HG03439 (cell line): Measurements from ENCODE around the gene GLIPR1L1.
A peak's percentile ranks its signal among the peaks of the same experiment; 100 is the strongest.

Experiments used
- ATAC-seq: cut with Tn5 transposase; IDR thresholded peaks from one replicate; pipeline ENCODE4 v1.9.1; 2021; ENCODE audit warnings: mild to moderate bottlenecking, moderate library complexity; ENCODE audit not compliant: unreplicated experiment

GLIPR1L1 gene

DNA sequence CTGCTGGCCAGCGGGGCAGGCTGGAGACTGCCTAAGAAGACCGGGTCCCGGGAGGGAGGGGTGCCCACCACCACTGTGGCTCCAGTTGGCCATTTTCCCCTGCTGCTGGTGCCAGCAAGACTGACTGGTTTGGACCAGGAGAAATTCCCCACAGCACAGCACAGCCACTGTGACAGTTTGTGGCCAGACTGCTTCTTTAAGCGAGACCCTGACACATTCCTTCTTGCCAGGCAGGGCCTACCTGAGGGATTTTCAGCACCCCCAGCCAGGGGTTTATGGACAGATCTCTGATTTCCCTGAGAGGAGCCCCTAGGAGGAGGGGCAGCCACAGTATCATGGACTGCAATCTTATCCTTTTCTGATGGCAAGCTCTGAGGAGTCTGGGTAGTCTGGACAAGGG, 15.5 kb downstream of the GLIPR1L1 start:
- no peak for ATAC-seq

DNA sequence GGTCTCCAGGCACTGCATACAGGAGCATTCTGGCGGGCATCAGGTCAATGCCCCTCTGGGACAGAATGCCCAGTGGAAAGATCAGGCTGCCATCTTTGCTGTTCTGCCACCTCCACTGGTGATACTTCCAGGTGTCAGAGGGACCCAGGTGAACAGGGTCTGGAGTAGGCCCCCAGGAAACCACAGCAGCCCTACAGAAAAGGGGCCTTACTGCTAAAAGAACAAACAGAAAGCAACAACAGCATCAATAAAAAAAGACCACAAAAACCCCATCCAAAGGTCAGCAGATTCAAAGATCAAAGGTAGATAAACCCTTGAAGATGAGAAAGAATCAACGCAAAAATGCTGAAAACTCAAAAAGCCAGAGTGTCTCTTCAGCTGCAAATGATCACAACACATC, 15.9 kb downstream of the GLIPR1L1 start:
- ATAC-seq, result no peak

DNA sequence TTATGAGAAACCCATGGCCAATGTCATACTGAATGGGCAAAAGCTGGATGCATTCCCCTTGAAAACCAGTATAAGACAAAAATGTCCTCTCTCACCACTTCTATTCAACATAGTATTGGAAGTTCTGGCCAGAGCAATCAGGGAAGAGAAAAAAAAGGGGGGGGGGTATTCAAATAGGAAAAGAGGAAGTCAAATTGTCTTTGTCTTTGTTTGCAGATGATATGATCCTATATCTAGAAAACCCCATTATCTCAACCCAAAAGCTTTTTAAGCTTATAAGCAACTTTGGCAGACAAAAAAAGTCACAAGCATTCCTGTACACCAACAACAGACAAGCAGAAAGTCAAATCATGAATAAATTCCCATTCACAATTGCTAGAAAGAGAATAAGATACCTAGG, 19.5 kb downstream of the GLIPR1L1 start:
- ATAC-seq, result no peak

DNA sequence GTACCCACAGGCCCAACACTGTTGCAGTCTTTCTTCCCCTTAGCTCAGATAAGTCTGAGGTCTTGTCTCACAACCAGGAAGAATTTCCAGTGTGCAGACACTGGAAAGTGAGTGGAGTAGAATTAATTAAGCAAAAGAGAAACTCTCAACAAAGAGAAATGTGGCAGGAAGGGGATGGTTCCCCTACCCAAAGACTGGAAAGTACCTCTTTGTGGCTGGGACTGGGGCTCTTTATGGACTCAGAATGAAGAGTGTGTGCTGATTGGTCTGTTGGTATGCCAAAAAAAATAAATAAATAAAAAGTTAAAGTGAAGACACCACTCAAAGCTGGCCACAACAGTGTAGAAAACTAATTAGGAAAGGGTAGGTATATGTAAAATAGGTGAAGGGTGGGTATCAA, 26.4 kb downstream of the GLIPR1L1 start:
- ATAC-seq, result no peak

DNA sequence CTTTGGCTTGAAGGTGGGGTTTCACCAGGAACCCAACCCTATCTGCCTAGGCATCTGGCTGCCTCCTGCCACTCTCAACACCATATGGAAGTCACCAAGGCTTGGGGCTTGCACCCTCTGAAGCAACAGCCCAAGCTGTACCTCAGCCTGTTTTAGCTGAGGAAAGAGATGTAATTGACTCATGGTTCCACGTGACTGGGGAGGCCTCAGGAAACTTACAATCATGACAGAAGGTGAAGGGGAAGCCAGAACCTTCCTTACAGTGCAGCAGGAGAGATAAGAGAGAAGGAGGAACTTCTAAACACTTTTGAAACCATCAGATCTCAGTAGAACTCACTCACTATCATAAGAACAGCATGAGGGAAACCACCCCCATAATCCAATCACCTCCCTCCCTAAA, 26.9 kb downstream of the GLIPR1L1 start:
- no peak for ATAC-seq

DNA sequence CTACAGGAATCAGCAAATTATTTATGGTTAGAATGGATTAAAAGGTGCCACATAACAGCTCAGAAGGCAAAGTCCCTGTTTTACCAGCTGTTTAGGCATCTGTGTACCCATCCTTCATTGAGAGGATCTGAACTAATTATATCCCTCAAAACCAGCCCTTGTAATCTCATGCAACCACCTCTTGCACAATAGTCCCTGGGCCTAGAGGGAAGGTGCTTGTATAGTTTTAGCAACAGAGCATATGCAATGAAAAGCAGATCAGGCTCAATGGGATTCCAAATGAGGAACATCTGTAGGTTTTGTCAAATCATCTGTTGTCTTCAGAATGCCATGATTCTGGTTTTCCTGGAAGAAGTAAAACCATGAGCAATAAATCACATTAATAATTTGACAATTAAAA, 30.4 kb downstream of the GLIPR1L1 start:
- no peak for ATAC-seq

DNA sequence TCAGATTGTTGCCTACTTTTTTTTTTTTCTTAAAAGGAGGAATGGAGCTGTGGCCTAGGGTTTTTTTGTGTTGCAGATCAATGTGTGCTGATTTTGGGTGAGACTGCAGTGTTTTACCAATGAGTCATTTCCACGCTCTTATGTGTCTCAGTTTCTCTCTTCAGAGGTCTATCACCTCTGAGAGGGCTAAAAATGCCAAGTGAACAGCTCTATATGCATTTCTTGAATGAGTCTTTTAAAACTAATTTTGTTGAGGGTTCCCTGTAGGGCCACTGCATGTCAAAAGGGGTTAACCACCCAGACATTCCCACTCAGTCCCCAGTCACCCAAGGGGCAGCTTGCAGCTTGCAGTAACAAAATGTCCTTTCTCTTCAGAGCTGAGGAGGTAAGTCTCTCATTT, 32.2 kb downstream of the GLIPR1L1 start:
- ATAC-seq, result peak; percentile 77

DNA sequence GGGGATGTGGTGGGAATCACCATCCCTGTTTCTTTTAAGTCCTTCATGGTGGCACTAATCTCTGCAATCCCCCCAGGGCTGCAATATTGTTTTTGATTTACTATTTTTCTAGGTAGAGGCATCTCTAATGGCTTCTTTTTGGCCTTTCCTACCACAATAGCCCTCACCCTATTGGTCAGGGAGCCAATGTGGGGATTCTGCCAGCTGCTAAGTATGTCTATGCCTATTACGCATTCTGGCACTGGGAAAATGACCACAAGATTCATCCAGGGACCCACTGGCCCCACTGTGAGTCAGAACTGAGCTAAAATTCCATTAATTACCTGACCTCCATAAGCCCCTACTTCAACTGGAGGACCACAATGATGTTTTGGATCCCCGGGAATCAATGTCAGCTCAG, 40.5 kb downstream of the GLIPR1L1 start:
- ATAC-seq, result no peak

DNA sequence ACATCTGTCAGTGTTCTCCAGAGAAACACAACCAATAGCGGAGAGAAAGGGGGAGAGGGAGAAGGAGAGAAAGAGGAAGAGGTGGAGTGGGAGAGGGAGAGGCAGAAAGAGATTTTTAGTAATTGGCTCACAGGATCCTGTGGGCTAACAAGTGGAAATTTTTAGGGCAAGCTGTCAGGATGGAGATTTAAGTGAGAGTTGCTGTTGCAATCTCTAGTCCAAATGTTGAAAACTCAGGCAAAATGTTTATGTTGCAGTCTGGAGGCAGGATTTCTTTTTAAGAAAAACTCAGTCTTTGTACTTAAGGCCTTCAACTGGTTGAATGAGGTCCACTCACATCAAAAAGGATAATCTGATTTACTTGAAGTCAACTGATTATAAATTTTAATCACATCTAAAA, 43.9 kb downstream of the GLIPR1L1 start:
- no peak for ATAC-seq

DNA sequence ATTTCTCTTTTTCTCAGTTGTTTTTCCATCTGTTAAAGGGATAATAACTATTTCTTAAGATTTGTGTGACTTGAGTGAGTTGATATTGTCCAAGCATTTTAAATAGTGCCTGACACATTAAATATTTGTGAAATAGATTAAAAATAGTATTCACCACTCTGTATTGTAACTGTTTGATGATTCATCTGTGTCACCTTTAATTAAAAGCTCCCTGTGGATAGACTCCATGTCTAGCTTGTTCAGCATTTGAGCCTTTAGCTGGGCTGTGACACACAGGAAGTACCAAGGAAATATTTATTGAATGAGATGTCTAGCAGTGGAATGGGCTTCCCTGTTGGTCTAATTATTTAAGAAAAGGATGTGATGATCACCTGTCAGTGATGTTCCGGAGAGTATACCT, 54.6 kb downstream of the GLIPR1L1 start:
- no peak for ATAC-seq

DNA sequence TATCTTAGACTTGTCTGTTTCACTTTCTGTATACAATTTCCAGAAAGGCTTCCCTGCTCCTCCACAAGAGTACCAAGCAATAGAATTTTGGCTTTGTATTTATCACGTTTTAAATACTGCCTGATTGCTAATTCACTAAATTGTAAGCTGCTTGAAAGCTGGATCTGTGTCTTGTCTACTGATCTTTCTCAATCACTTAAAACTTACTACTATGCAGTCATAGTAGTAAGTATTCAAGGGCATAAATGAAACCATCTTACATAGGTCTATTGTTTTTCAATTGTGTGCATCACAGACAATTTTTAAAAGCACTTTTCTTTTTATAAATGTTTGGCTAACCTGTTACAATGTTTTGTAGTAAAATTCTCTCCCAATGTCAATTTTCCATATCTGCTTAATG, 55.2 kb downstream of the GLIPR1L1 start:
- ATAC-seq, result no peak

DNA sequence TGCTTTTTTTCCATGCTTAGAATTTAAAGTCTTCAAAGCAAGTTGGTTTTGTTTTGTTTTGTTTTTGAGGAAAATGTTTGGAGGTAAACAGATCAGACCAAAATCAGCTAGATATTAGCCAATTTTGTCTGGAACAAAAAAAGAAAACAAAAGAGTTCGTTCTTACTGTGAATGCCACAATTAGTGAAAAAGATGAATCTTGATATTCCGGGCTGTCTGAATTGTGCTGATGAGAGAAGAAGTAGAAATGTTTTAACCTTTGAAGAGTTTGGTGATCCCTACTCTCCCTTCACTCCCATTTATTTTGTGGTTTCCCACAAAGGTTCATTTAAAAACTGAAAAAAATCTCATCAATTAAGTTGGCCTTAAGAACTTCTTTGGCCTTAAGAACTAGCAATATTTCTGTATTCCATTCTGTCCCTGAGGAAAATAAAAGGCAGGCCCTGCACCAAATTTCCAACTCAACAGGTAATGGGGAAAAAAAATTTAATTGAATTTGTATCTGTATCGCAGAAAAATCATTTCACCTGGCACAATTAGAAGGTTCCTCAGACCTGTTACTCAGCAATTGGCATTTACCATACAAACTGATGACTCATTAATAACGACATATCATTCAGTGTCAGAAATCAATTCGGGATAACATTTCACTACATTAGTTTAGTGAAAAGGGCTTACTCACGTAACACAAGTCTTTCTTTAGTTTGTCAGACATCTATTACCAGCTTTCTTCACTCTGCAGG, 55.9 kb downstream of the GLIPR1L1 start:
- ATAC-seq, result no peak

DNA sequence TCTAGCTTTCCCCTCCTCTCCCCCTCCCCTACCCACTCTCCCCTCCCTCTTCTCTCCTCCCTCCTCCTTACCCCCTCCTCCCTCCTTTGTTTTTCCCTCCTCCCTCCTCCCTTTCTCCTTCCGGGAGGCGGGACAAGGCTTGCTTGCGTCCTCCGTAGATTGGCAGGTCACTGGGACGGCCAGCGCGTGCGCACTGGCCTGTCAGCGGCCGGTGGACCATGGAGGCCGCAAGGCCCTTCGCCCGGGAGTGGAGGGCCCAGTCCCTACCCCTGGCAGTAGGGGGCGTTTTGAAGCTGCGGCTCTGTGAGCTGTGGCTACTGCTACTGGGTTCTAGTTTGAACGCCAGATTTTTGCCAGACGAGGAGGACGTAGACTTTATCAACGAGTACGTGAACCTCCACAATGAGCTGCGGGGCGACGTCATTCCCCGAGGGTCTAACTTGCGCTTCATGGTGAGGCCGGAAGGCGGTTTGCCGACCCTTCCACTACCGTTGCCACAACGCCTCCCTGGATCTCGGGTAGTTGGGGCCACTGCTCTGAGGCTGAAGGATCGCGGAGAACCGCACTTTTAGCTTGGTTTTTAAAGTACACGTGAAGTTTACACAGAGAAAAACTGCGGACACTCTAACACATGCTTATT, 56.5 kb downstream of the GLIPR1L1 start, which contains the start of gene GLIPR1L2:
Gene GLIPR1L2 (plus strand): TSS at position 191 of the 640 bp plus-strand sequence. CDS start 28 bp downstream, at position 219.
- ATAC-seq, result peak; percentile 99

DNA sequence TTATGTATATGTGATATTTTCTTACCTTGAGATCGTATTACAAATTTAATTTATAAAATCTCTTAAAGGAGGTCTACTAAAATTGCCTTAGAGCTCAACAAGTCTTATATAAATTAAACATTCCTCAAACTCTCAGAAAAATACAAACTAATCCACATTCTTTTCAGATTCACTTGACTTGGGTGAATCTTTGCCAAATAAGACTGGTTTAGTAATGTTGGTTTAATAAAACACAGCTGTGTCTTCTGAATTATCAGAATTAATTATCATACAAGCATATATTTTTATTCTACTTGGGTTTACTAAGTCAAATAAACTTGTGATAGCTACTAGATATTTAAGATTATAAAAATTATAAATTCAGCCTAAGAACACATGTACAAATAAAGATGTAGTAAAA, 69.8 kb downstream of the GLIPR1L1 start:
- ATAC-seq, result no peak

DNA sequence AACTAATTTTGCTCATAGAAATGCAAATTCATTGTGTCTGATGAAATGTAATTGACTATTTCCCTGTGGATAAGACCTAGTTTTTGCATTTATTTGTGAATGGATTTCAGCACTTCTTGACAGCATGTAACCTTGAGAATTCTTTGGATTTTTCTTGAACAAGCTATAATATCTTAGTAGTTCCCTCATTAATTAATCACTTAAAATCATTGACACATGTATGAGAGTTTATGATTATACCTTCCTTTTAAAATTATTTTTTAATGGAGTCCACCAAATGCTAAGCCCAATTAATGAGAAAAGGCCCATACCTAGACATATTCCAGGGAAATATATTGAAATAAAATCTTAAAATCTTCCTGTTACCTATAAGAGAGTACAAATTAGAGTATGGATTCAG, 73.2 kb downstream of the GLIPR1L1 start:
- no peak for ATAC-seq

DNA sequence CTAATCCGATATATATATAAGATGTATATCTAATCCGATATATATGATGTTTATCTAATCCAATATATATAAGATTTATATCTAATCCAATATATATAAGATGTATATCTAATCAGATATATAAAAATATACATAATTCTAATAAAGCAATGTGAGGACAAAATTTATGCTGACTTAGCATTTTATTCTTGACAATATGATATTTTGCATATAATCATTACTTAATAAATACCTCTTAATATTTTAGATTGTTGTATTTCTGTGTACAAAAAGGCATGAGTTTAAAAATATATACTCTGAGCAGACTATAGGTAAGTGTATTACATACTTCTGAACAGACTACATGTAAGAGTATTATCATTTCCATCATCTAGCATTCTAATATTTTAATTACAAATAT, 75.4 kb downstream of the GLIPR1L1 start:
- no peak for ATAC-seq

DNA sequence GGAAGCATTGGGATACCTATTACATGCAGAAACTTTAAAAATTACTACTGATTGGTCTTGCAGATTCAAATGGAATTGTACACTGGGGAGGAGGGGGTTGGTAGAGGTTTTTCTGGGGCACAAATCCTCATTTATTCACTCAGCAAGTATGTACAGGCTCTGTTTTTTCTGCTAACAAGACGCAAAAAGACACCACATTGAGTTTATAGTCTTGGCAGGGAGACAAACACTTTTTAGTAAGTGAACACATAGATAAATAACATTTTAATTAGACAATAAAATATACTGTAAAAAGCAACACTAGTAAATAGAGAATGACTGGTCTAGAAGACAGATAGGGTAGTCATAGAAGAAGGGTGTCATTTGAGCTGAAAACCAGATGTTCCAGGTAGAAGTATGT, 80.2 kb downstream of the GLIPR1L1 start:
- ATAC-seq, result no peak

DNA sequence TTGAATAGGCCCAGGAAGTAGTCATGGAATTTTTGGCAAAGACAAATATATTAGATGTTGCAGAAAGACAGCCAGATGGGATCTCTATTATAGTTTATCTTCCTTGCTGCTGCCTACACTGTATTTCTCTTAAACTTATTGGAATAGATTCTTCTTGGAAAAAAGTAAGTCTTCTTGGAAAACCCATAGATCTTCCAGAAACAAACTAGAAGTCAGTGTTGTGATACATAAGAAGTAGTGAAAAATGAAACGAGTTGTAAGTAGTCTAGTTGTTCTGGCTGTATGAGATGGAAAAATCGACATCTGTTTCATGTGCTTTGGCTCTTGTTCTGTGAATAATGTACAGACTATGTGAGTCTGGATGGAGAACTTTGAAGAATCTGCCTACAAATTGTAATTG, 85.4 kb downstream of the GLIPR1L1 start:
- no peak for ATAC-seq
